K562 (cell line): ENCODE results near the gene STMND1. TPM values are rescaled to one million over a fixed set of nuclear protein-coding genes. Genes with fewer than 3 reads are reported as not detected.

Experiments used
- ATAC-seq: fragments of 200-7000 bp; cut with Tn5 transposase; 3 replicates; pipeline ENCODE4 v1.9.1; 2020; ENCODE audit warnings: moderate library complexity
- BruUV-seq: library from RNA; stranded (reverse); fragments of 400-500 nt; replicated peaks from 2 replicates; lab custom pipeline; 2021; lab: Mats Ljungman, UMichigan
- CTCF ChIA-PET: fragments of 300-600 bp; formaldehyde crosslinking; extraction: SDS; loops from one replicate; lab custom pipeline; 2021; ENCODE audit warnings: low intra/inter-chr PET ratio; lab: Yijun Ruan, JAX
- POLR2A ChIA-PET: fragments of 300-600, 350-650 bp; sonication (Branson Sonifier 250); formaldehyde crosslinking; extraction: SDS; loops from one replicate; lab custom pipeline; 2021; ENCODE audit warnings: antibody characterized with exemption, inconsistent platforms; lab: Yijun Ruan, JAX
- DNase-seq, 4 experiments: peaks; one replicate each; pipeline versions ENCODE4 v3.0.0 to v3.0.0-alpha.2; 2011 to 2018; ENCODE audit warnings: low spot score in 3 of 4, mixed read lengths in 3 of 4; ENCODE audit errors: extremely low read depth in 1 of 4
- FAIRE-seq: peaks from 2 replicates; lab custom pipeline; 2011; peaks lifted over from hg19 to GRCh38; lab: Jason Lieb, UNC
- H2AFZ ChIP-seq: 2 replicates; pipeline ENCODE4 v1.6.0; 2011; ENCODE audit warnings: low read depth, low read length, control low read depth, inconsistent platforms
- H3K27ac ChIP-seq: fragments of 200-600 bp; 3 replicates; pipeline ENCODE4 v1.8.0; 2011; ENCODE audit warnings: low read depth, mild to moderate bottlenecking, control low read depth, inconsistent platforms, low read length, moderate library complexity, mixed read lengths; ENCODE audit errors: extremely low read depth
- H3K27me3 ChIP-seq, 2 experiments: fragments of 300-600 bp in 1 of 2; 2 replicates in 1 of 2; 3 replicates in 1 of 2; pipeline versions ENCODE4 v1.6.0 to v1.8.0; 2011; ENCODE audit warnings: inconsistent platforms in 2 of 2, low read length in 2 of 2, mild to moderate bottlenecking in 1 of 2, mixed read lengths in 1 of 2, moderate library complexity in 1 of 2; ENCODE audit not compliant: control insufficient read depth in 2 of 2, insufficient read depth in 2 of 2
- H3K36me3 ChIP-seq: fragments of 300-600 bp; 3 replicates; pipeline ENCODE4 v1.8.0; 2011; ENCODE audit warnings: mild to moderate bottlenecking, low read length, inconsistent platforms; ENCODE audit not compliant: control insufficient read depth, insufficient read depth
- H3K4me1 ChIP-seq, 2 experiments: fragments of 200-600 bp in 1 of 2; replicated peaks in 1 of 2; 2 replicates in 1 of 2; 3 replicates in 1 of 2; pipeline versions ENCODE4 v1.5.1 to v1.8.0; 2011; ENCODE audit warnings: inconsistent platforms in 2 of 2, low read length in 2 of 2, mild to moderate bottlenecking in 1 of 2, mixed read lengths in 1 of 2, moderate library complexity in 1 of 2; ENCODE audit not compliant: control insufficient read depth in 2 of 2, insufficient read depth in 2 of 2
- H3K4me2 ChIP-seq: 2 replicates; pipeline ENCODE4 v1.6.1; 2011; ENCODE audit warnings: low read length, control low read depth, inconsistent platforms, mixed read lengths; ENCODE audit not compliant: insufficient read depth
- H3K4me3 ChIP-seq: fragments of 200-600 bp; sonication (generic), shearing (Covaris generic); 2 replicates; pipeline ENCODE4 v1.5.1; 2016; ENCODE audit warnings: control low read depth, inconsistent platforms
- H3K79me2 ChIP-seq: fragments of 200-600 bp; 3 replicates; pipeline ENCODE4 v1.8.0; 2011; ENCODE audit warnings: low read length, inconsistent platforms; ENCODE audit not compliant: control insufficient read depth, insufficient read depth
- H3K9ac ChIP-seq, 2 experiments: 2 replicates each; pipeline versions ENCODE4 v1.6.0 to v1.6.1; 2011; ENCODE audit warnings: low read depth in 2 of 2, low read length in 2 of 2, control low read depth in 1 of 2, inconsistent platforms in 1 of 2, mild to moderate bottlenecking in 1 of 2, mixed read lengths in 1 of 2; ENCODE audit not compliant: insufficient read depth in 1 of 2
- H3K9me1 ChIP-seq: one replicate; pipeline ENCODE4 v1.6.0; 2011; ENCODE audit warnings: inconsistent platforms, mild to moderate bottlenecking, low read length, moderate library complexity; ENCODE audit not compliant: control insufficient read depth, insufficient read depth
- H3K9me3 ChIP-seq: replicated peaks from 2 replicates; pipeline ENCODE4 v1.5.1; 2011; ENCODE audit warnings: low read depth, low read length, inconsistent platforms; ENCODE audit not compliant: control insufficient read depth, insufficient read depth
- H4K20me1 ChIP-seq: replicated peaks from 2 replicates; pipeline ENCODE4 v1.6.1; 2011; ENCODE audit warnings: low read length, inconsistent platforms, mixed read lengths; ENCODE audit not compliant: control insufficient read depth, insufficient read depth
- ARID1B ChIP-seq: fragments of 450-650 bp; IDR thresholded peaks from 2 replicates; pipeline ENCODE4 v1.6.1; 2016; ENCODE audit warnings: antibody characterized with exemption, mild to moderate bottlenecking, inconsistent platforms
- HNRNPK ChIP-seq: fragments of 200-400 bp; formaldehyde crosslinking; IDR thresholded peaks from one replicate; pipeline ENCODE4 v1.6.1; 2018; ENCODE audit warnings: mild to moderate bottlenecking, low read depth, low read length; ENCODE audit not compliant: poor library complexity, severe bottlenecking
- RBBP5 ChIP-seq: fragments of 200-600 bp; sonication (generic); IDR thresholded peaks from 2 replicates; pipeline ENCODE4 v1.6.1; 2012; ENCODE audit warnings: borderline replicate concordance, mild to moderate bottlenecking, low read length, control low read depth, inconsistent platforms; ENCODE audit not compliant: insufficient read depth, poor library complexity, severe bottlenecking
- SRF ChIP-seq, 2 experiments: fragments of 250-450, 450-650 bp in 1 of 2; sonication (Bioruptor Pico) in 1 of 2; sonication (generic) in 1 of 2; formaldehyde crosslinking; IDR thresholded peaks; 2 replicates each; pipeline versions ENCODE4 v1.5.0 to v1.5.1; 2020 to 2022; ENCODE audit warnings: mild to moderate bottlenecking in 1 of 2, missing genetic modification reagents in 1 of 2
- ZFP30 ChIP-seq: fragments of 250-450 bp; sonication (Bioruptor Pico); IDR thresholded peaks from 2 replicates; pipeline ENCODE4 v1.8.0; 2022; ENCODE audit warnings: moderate library complexity, mild to moderate bottlenecking, inconsistent platforms, borderline replicate concordance
- ZNF124 ChIP-seq: sonication (generic); formaldehyde crosslinking; IDR thresholded peaks from 2 replicates; pipeline ENCODE4 v1.8.1; 2022; ENCODE audit warnings: missing genetic modification reagents
- ZNF140 ChIP-seq: fragments of 250-450 bp; sonication (Bioruptor Pico); IDR thresholded peaks from 2 replicates; pipeline ENCODE4 v1.8.0; 2021; ENCODE audit warnings: moderate library complexity, mild to moderate bottlenecking, inconsistent platforms
- ZNF436 ChIP-seq: fragments of 250-450, 450-650 bp; sonication (Bioruptor Pico); formaldehyde crosslinking; IDR thresholded peaks from 2 replicates; pipeline ENCODE4 v1.7.0; 2020; ENCODE audit warnings: mild to moderate bottlenecking
- ZNF445 ChIP-seq: fragments of 250-450 bp; sonication (Bioruptor Pico); IDR thresholded peaks from 2 replicates; pipeline ENCODE4 v1.4.0; 2020; ENCODE audit warnings: low read depth, mild to moderate bottlenecking, moderate library complexity
- WGBS: fragments of 100-300 bp; shearing (Covaris generic); methylation state at CpG from one replicate; pipeline ENCODE4 v1.1.6; 2016; ENCODE audit warnings: low coverage, mixed read lengths; ENCODE audit not compliant: insufficient coverage; ENCODE audit errors: missing lambda C conversion rate; 5-methylcytosine and 5-hydroxymethylcytosine counted together
- in situ Hi-C: fragments of 300-500 bp; cut with MboI; formaldehyde crosslinking; loops from 4 replicates; pipeline ENCODE4 v1.15.0; 2018; ENCODE audit warnings: inconsistent platforms, mixed read lengths
- intact Hi-C: fragments of 100-400 bp; cut with micrococcal nuclease; formaldehyde crosslinking; loops from 2 replicates; pipeline ENCODE4 v1.14.2; 2022
- polyA plus RNA-seq, 8 experiments: library from polyadenylated mRNA; depleted of rRNA in 4 of 8; stranded (reverse) in 5 of 8; unstranded in 3 of 8; fragments of >200 nt; fragmentation: Nextera tagmentation in 2 of 8; fragmentation: Illumina TruSeq in 1 of 8; extraction: Ambion mirVana in 2 of 8; extraction: Trizol in 1 of 8; gene quantifications; 2 replicates each; pipeline versions ENCODE4 v1.2.1 to v1.2.3, GENCODE V29; 2011 to 2014; ENCODE audit warnings: inconsistent platforms in 1 of 8, missing spikeins in 1 of 8
- total RNA-seq, 7 experiments: library from RNA; depleted of rRNA in 6 of 7; stranded (reverse); fragments of >200 nt in 6 of 7; fragmentation: Illumina TruSeq in 2 of 7; extraction: Trizol in 2 of 7; gene quantifications; 2 replicates each; pipeline versions ENCODE4 v1.2.1 to v1.2.3, GENCODE V29; 2011 to 2021; ENCODE audit warnings: low replicate concordance in 1 of 7
- TF ChIP-seq, protein P1 (sequence below), 2 experiments: fragments of 450-650 bp; conservative IDR thresholded peaks; 2 replicates each; pipeline ENCODE4 v1.6.1; 2017; ENCODE audit warnings: mild to moderate bottlenecking in 2 of 2, moderate library complexity in 2 of 2
- TF ChIP-seq, protein P2 (sequence below): fragments of 150-350 bp; IDR thresholded peaks from 2 replicates; pipeline ENCODE4 v1.6.1; 2014; ENCODE audit warnings: low read depth, mild to moderate bottlenecking, low read length, borderline replicate concordance

The STMND1 gene
- total and polyA plus RNA-seq, 9 of the 15 experiments (the other 6 are each of a cell fraction or from before 2014, with no cell fraction given) = not detected

DNA sequence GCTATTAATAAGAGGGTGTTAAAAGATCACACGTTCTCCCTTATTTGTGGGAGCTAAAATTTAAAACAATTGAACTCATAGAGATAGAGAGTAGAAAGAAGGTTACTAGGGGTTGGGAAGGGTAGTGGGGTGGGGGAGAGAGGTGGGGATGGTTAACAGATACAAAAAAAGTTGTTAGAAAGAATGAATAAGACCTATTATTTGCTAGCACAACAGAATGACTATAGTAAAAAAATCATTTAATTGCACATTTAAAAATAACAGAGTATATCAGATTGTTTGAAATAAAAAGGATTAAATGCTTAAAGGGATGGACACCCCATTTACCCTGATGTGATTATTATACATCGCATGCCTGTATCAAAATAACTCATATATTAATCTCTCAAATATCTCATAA, 43.3 kb upstream of the STMND1 start:
- H3K9me1 ChIP-seq = no peaks in the 10 kb centered on the region
- no peaks in the 10 kb centered on the region for H3K36me3 ChIP-seq
- ATAC-seq = no peak
- ChIA-PET POLR2A (no interaction called here), CTCF (no interaction called here)
- H3K79me2 ChIP-seq = no peaks in the 10 kb centered on the region
- no peak overlapping the region for H3K4me3 ChIP-seq
- H3K27me3 ChIP-seq = peaks cover 0 to 2% of the 10 kb centered on the region in 2 experiments; a peak in 2 of 5 replicates
- H4K20me1 ChIP-seq = no peaks in the 10 kb centered on the region
- WGBS = 4% methylated on average over 2 of the region's 2 CpGs
- no peak overlapping the region for H3K9ac ChIP-seq
- intact Hi-C loops (no loop called here), in situ Hi-C loops (no loop called here)
- H3K4me2 ChIP-seq = no peak overlapping the region
- H3K4me1 ChIP-seq = no peaks in the 10 kb centered on the region
- TF ChIP-seq ZNF140 (CRISPR knock-in tag) (no peak), HNRNPK (peak; percentile 78), ARID1B (no peak)
- no peak overlapping the region for H2AFZ ChIP-seq
- H3K27ac ChIP-seq = no peak overlapping the region
- DNase-seq = no peak
- no TSS peak for BruUV-seq
- H3K9me3 ChIP-seq = no peaks in the 10 kb centered on the region
- FAIRE-seq = no peak

DNA sequence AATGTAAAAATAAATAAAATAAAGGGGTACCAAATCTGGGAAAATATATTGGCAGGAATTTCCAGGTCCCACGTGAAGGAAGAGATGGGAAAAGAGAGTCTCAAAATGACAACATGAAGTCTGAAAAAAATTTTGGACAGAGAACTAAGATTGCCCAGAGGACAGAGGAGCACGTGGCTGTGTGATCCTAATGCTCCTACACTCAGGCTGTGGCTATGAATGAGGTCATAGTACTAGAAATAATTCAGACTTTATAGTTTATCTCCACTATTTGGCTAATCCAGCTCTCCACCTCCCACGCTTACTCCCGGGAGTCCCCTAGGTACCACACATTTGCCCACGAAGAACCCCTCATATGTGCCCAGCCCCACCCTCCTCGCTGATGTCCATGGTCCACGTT, 42.8 kb upstream of the STMND1 start:
- WGBS = under 1% methylated on average over 7 of the region's 7 CpGs
- H3K4me2 ChIP-seq = no peak overlapping the region
- no peaks in the 10 kb centered on the region for H3K9me3 ChIP-seq
- FAIRE-seq (no peak), ATAC-seq (no peak), DNase-seq (no peak)
- H3K27me3 ChIP-seq = peaks cover 0 to 2% of the 10 kb centered on the region in 2 experiments; a peak in 2 of 5 replicates
- no peaks in the 10 kb centered on the region for H3K79me2 ChIP-seq
- in situ Hi-C loops = no loop called here
- POLR2A ChIA-PET = no interaction called here
- no peaks in the 10 kb centered on the region for H3K9me1 ChIP-seq
- no TSS peak for BruUV-seq
- H3K9ac ChIP-seq = no peak overlapping the region
- H3K36me3 ChIP-seq = no peaks in the 10 kb centered on the region
- CTCF ChIA-PET = no interaction called here
- H4K20me1 ChIP-seq = no peaks in the 10 kb centered on the region
- no peak overlapping the region for H3K4me3 ChIP-seq
- intact Hi-C loops = no loop called here
- no peak overlapping the region for H3K27ac ChIP-seq
- H3K4me1 ChIP-seq = no peaks in the 10 kb centered on the region
- no peak overlapping the region for H2AFZ ChIP-seq
- TF ChIP-seq ZNF124 (CRISPR knock-in tag) (no peak), ZFP30 (CRISPR knock-in tag) (no peak), SRF (CRISPR knock-in tag; IDR thresholded peaks at IDR 0.05) (no peak), ZNF445 (CRISPR knock-in tag) (no peak), RBBP5 (no peak), ZNF436 (CRISPR knock-in tag) (no peak)
- TF ChIP-seq, protein P1, sequence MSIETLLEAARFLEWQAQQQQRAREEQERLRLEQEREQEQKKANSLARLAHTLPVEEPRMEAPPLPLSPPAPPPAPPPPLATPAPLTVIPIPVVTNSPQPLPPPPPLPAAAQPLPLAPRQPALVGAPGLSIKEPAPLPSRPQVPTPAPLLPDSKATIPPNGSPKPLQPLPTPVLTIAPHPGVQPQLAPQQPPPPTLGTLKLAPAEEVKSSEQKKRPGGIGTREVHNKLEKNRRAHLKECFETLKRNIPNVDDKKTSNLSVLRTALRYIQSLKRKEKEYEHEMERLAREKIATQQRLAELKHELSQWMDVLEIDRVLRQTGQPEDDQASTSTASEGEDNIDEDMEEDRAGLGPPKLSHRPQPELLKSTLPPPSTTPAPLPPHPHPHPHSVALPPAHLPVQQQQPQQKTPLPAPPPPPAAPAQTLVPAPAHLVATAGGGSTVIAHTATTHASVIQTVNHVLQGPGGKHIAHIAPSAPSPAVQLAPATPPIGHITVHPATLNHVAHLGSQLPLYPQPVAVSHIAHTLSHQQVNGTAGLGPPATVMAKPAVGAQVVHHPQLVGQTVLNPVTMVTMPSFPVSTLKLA (conservative IDR thresholded peaks at IDR 0.05) = no peak
- TF ChIP-seq, protein P2, sequence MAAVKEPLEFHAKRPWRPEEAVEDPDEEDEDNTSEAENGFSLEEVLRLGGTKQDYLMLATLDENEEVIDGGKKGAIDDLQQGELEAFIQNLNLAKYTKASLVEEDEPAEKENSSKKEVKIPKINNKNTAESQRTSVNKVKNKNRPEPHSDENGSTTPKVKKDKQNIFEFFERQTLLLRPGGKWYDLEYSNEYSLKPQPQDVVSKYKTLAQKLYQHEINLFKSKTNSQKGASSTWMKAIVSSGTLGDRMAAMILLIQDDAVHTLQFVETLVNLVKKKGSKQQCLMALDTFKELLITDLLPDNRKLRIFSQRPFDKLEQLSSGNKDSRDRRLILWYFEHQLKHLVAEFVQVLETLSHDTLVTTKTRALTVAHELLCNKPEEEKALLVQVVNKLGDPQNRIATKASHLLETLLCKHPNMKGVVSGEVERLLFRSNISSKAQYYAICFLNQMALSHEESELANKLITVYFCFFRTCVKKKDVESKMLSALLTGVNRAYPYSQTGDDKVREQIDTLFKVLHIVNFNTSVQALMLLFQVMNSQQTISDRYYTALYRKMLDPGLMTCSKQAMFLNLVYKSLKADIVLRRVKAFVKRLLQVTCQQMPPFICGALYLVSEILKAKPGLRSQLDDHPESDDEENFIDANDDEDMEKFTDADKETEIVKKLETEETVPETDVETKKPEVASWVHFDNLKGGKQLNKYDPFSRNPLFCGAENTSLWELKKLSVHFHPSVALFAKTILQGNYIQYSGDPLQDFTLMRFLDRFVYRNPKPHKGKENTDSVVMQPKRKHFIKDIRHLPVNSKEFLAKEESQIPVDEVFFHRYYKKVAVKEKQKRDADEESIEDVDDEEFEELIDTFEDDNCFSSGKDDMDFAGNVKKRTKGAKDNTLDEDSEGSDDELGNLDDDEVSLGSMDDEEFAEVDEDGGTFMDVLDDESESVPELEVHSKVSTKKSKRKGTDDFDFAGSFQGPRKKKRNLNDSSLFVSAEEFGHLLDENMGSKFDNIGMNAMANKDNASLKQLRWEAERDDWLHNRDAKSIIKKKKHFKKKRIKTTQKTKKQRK = no peak
